ENCODE results near the gene PRKN. TPM values are rescaled to one million over a fixed set of nuclear protein-coding genes. Genes with fewer than 3 reads are reported as not detected.

PRKN gene
- total RNA-seq, 1 experiment from 2014 or later = 1.2 TPM

DNA sequence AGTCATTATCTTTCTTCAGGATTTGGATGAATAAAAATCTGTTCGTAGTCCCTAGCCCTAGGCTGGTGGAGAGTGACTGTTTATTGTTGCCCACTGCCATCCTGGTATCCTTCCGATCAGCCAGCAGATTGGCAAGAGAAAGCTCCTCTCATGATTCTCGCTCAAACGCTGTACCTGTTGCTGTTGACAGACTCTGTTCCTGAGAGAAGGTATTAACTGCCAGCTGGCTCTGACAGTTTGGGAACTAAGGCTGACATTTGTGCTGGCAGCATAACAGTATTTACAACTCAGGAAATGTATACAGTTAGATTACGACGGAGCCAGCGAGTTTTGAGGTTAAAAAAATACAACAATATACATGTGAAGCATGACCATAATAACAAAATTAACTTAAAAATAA lies 674.5 kb downstream of the PRKN start:
- Histone ChIP-seq H3K36me3 (ENCODE audit: insufficient read depth, low read length, poor library complexity, severe bottlenecking) (no peaks in the 10 kb centered on the region), H3K4me1 (ENCODE audit: insufficient read depth, low read length, poor library complexity, severe bottlenecking) (no peaks in the 10 kb centered on the region), H3K9me3 (ENCODE audit: low read depth, low read length, poor library complexity, severe bottlenecking) (peaks cover 4% of the 10 kb centered on the region), H3K27ac (ENCODE audit: low read depth, low read length, poor library complexity, severe bottlenecking) (no peak overlapping the region), H3K4me3 (ENCODE audit: low read depth, low read length, poor library complexity, severe bottlenecking) (no peak overlapping the region), H3K27me3 (replicated peaks; ENCODE audit: insufficient read depth, low read depth, low read length, poor library complexity) (no peaks in the 10 kb centered on the region)
- BruUV-seq (replicated peaks) = no TSS peak
- ChIA-PET CTCF (no interaction called here), POLR2A (ENCODE audit: low non-redundant PET) (no interaction called here)
- no peak for DNase-seq (ENCODE audit: low spot score)
- no peak for TF ChIP-seq CTCF (conservative IDR thresholded peaks at IDR 0.05; ENCODE audit: low read depth, low read length)
- TF ChIP-seq EZH2 (IDR thresholded peaks at IDR 0.05; ENCODE audit: borderline replicate concordance, low read depth, low read length, poor library complexity, severe bottlenecking) = no peak
- intact Hi-C loops (cut with micrococcal nuclease; ENCODE audit: unreplicated experiment) = no loop called here

GRCh38 chr6:162050579-162050978 lies 677.0 kb downstream of the PRKN start:
- BruUV-seq (replicated peaks) = no TSS peak
- intact Hi-C loops (cut with micrococcal nuclease; ENCODE audit: unreplicated experiment) = no loop called here
- POLR2A ChIA-PET (ENCODE audit: low non-redundant PET) = no interaction called here

DNA sequence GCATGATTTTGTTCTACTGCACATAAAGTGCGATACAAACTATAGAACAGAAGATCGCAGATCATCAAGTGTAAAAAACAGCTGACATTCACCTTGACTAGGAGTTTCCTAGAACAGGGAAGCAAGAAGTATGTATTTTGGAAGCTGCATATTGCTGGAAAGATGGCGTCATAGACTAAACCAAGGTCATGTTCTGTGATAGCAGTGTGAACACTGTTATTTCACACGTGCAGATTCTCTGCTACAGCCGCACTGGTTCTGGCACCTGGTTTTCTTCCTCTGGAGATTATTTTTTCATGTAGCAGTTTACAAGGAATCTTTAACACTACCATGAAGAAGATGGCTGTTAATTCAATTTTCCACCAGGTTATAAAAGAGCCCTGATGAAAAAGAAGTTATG lies 681.2 kb downstream of the PRKN start:
- Histone ChIP-seq H3K4me3 (ENCODE audit: low read depth, low read length, poor library complexity, severe bottlenecking) (no peak overlapping the region), H3K9me3 (ENCODE audit: low read depth, low read length, poor library complexity, severe bottlenecking) (peaks cover 4% of the 10 kb centered on the region), H3K36me3 (ENCODE audit: insufficient read depth, low read length, poor library complexity, severe bottlenecking) (no peaks in the 10 kb centered on the region), H3K4me1 (ENCODE audit: insufficient read depth, low read length, poor library complexity, severe bottlenecking) (no peaks in the 10 kb centered on the region), H3K27ac (ENCODE audit: low read depth, low read length, poor library complexity, severe bottlenecking) (no peak overlapping the region), H3K27me3 (replicated peaks; ENCODE audit: insufficient read depth, low read depth, low read length, poor library complexity) (no peaks in the 10 kb centered on the region)
- no peak for DNase-seq (ENCODE audit: low spot score)
- BruUV-seq (replicated peaks) = no TSS peak
- TF ChIP-seq CTCF (conservative IDR thresholded peaks at IDR 0.05; ENCODE audit: low read depth, low read length) (no peak), EZH2 (IDR thresholded peaks at IDR 0.05; ENCODE audit: borderline replicate concordance, low read depth, low read length, poor library complexity, severe bottlenecking) (no peak)
- ChIA-PET CTCF (no interaction called here), POLR2A (ENCODE audit: low non-redundant PET) (no interaction called here)
- intact Hi-C loops (cut with micrococcal nuclease; ENCODE audit: unreplicated experiment) = no loop called here

More at GRCh38 chr6:162050579-162050978, 677.0 kb downstream of the PRKN start:
- H3K9me3 ChIP-seq (ENCODE audit: low read depth, low read length, poor library complexity, severe bottlenecking) = peaks cover 4% of the 10 kb centered on the region
- CTCF ChIA-PET = no interaction called here
- TF ChIP-seq CTCF (conservative IDR thresholded peaks at IDR 0.05; ENCODE audit: low read depth, low read length) = no peak
- no peak for TF ChIP-seq EZH2 (IDR thresholded peaks at IDR 0.05; ENCODE audit: borderline replicate concordance, low read depth, low read length, poor library complexity, severe bottlenecking)
- DNase-seq (ENCODE audit: low spot score) = no peak
- H3K4me1 ChIP-seq (ENCODE audit: insufficient read depth, low read length, poor library complexity, severe bottlenecking) = no peaks in the 10 kb centered on the region
- H3K27me3 ChIP-seq (replicated peaks; ENCODE audit: insufficient read depth, low read depth, low read length, poor library complexity) = no peaks in the 10 kb centered on the region
- H3K36me3 ChIP-seq (ENCODE audit: insufficient read depth, low read length, poor library complexity, severe bottlenecking) = no peaks in the 10 kb centered on the region
- H3K4me3 ChIP-seq (ENCODE audit: low read depth, low read length, poor library complexity, severe bottlenecking) = no peak overlapping the region
- H3K27ac ChIP-seq (ENCODE audit: low read depth, low read length, poor library complexity, severe bottlenecking) = no peak overlapping the region

All from A673 (cell line).